ENCODE results near the gene KRTAP10-11. TPM values are rescaled to one million over a fixed set of nuclear protein-coding genes. Genes with fewer than 3 reads are reported as not detected.

KRTAP10-11 gene
- total RNA-seq, 4 donors from 2014 or later: not detected

DNA sequence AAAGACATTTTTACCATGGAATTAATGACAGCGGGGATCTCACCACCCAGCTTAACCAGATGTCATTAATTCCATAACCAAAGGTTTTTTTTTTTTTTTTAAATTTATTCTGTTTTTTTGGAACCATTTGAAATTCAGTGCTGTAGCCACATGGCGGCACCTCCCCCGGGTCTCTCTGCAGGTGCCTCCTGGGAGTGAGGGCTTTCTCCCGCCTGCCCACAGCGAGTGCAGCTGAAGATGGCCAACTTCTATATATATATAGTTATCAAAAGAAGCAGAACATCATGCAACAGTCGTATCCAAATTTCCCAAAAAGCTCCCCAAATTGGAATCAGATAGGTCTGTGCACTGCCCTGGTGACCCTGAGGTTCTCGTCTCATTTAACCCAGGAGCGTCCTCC, 30.7 kb upstream of the KRTAP10-11 start:
- Histone ChIP-seq H3K4me3 (no peak overlapping the region), H3K4me1 (no peaks in the 10 kb centered on the region), H3K9me3 (no peaks in the 10 kb centered on the region), H3K27ac (no peak overlapping the region), H3K36me3 (no peaks in the 10 kb centered on the region), H3K27me3 (peaks cover 5 to 11% (median 5%) of the 10 kb centered on the region in 3 donors)
- ATAC-seq (no peak), DNase-seq (no peak)
- intact Hi-C loops (cut with DNase I; ENCODE audit: low total_unique reads) (no loop called here), in situ Hi-C loops (cut with MboI; ENCODE audit: low sequenced_read_pairs in 4 of 4) (no loop called here)
- TF ChIP-seq, protein P1, sequence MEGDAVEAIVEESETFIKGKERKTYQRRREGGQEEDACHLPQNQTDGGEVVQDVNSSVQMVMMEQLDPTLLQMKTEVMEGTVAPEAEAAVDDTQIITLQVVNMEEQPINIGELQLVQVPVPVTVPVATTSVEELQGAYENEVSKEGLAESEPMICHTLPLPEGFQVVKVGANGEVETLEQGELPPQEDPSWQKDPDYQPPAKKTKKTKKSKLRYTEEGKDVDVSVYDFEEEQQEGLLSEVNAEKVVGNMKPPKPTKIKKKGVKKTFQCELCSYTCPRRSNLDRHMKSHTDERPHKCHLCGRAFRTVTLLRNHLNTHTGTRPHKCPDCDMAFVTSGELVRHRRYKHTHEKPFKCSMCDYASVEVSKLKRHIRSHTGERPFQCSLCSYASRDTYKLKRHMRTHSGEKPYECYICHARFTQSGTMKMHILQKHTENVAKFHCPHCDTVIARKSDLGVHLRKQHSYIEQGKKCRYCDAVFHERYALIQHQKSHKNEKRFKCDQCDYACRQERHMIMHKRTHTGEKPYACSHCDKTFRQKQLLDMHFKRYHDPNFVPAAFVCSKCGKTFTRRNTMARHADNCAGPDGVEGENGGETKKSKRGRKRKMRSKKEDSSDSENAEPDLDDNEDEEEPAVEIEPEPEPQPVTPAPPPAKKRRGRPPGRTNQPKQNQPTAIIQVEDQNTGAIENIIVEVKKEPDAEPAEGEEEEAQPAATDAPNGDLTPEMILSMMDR (IDR thresholded peaks at IDR 0.05 in 4 of 5, conservative IDR thresholded peaks at IDR 0.05 in 1 of 5): no peak

DNA sequence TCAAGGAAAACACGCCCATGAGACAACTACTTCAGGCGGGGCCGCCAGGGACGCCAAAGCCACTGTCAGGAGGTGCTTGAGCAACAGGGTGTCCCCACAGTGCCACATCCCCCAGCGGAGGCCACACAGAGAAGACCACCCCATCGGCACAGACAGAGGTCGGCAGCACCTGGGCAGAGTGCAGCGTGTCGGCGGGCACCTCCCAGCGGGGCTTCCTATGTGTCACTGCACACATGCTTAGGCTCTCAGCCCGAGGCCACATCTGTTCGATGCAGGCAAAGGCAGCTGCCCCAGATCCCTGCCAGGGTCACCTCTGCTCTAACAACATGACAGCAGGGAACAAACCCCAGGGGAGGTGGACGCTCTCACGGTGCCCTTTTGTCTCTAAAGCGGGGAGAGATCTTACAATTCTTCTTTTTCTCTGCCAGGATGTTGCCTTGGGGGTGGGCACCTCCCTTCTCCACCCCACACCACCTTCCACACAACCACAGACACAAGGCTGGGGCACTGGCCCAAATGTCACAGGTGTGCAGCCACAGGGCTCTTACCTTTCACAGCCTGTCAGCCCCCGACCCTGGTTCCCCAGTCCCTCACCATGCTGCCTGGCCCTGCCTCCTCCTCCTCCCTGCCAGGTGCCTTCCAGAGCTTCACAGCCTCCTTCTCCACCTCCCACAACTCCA, 30.2 kb upstream of the KRTAP10-11 start:
- Histone ChIP-seq H3K4me1 (no peaks in the 10 kb centered on the region), H3K4me3 (no peak overlapping the region), H3K36me3 (no peaks in the 10 kb centered on the region), H3K27ac (no peak overlapping the region), H3K9me3 (no peaks in the 10 kb centered on the region), H3K27me3 (peaks cover 5 to 11% (median 5%) of the 10 kb centered on the region in 3 donors)
- intact Hi-C loops (cut with DNase I; ENCODE audit: low total_unique reads) (no loop called here), in situ Hi-C loops (cut with MboI; ENCODE audit: low sequenced_read_pairs in 4 of 4) (no loop called here)
- no peak for ATAC-seq
- TF ChIP-seq, protein P1 (IDR thresholded peaks at IDR 0.05 in 4 of 5, conservative IDR thresholded peaks at IDR 0.05 in 1 of 5): no peak
- TF ChIP-seq POLR2A (IDR thresholded peaks at IDR 0.05): no peak
- DNase-seq: no peak

DNA sequence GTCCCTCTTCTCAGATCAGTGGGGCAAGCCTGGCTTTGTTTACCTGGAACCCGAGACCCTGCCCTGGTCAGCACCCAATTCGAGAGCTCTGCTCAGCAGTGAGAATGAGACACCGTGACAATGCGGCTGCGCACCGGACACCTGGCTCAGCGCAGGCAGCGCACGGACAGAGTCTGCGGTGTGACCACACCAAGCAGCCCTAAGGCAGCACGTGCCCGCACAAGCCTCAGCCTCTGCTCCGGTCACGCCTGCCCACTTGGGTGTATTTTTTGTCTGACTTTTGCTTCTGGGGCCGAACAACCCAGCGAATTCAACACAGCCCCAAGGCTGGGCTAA, 29.7 kb upstream of the KRTAP10-11 start:
- peaks cover 5 to 11% (median 5%) of the 10 kb centered on the region in 3 donors for H3K27me3 ChIP-seq
- H3K9me3 ChIP-seq: no peaks in the 10 kb centered on the region
- no peak for ATAC-seq
- no peak overlapping the region for H3K4me3 ChIP-seq
- no peak for TF ChIP-seq POLR2A (IDR thresholded peaks at IDR 0.05)
- TF ChIP-seq, protein P1 (IDR thresholded peaks at IDR 0.05 in 4 of 5, conservative IDR thresholded peaks at IDR 0.05 in 1 of 5): no peak
- H3K4me1 ChIP-seq: no peaks in the 10 kb centered on the region
- intact Hi-C loops (cut with DNase I; ENCODE audit: low total_unique reads): no loop called here
- DNase-seq: no peak
- H3K36me3 ChIP-seq: no peaks in the 10 kb centered on the region
- no peak overlapping the region for H3K27ac ChIP-seq
- in situ Hi-C loops (cut with MboI; ENCODE audit: low sequenced_read_pairs in 4 of 4): no loop called here

DNA sequence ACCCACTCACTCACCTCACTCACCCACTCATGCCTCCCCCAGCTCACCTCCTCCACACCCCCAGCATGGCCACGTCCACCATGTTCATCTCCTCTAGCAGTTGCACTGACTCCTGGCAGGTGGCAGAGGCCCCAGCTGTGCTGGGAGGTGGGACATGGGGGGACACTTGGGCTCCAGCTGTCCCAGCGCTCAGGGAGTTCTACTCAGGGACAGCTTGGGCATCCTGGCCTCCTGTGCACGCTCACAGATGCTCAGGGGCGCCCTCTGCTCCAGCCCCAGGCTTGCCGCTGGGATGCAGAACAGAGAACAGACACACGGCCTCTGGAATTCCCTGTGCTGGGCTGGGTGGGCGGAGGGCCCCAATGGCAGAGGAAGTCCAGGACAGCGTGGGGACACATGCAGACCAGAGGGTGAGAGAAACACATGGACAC, 29.1 kb upstream of the KRTAP10-11 start:
- in situ Hi-C loops (cut with MboI; ENCODE audit: low sequenced_read_pairs in 4 of 4) (no loop called here), intact Hi-C loops (cut with DNase I; ENCODE audit: low total_unique reads) (no loop called here)
- Histone ChIP-seq H3K27ac (no peak overlapping the region), H3K9me3 (no peaks in the 10 kb centered on the region), H3K27me3 (peaks cover 4 to 11% (median 5%) of the 10 kb centered on the region in 3 donors), H3K4me3 (no peak overlapping the region), H3K36me3 (no peaks in the 10 kb centered on the region), H3K4me1 (no peaks in the 10 kb centered on the region)
- DNase-seq (no peak), ATAC-seq (no peak)
- no peak for TF ChIP-seq POLR2A (IDR thresholded peaks at IDR 0.05)
- TF ChIP-seq, protein P1 (IDR thresholded peaks at IDR 0.05 in 4 of 5, conservative IDR thresholded peaks at IDR 0.05 in 1 of 5): no peak

DNA sequence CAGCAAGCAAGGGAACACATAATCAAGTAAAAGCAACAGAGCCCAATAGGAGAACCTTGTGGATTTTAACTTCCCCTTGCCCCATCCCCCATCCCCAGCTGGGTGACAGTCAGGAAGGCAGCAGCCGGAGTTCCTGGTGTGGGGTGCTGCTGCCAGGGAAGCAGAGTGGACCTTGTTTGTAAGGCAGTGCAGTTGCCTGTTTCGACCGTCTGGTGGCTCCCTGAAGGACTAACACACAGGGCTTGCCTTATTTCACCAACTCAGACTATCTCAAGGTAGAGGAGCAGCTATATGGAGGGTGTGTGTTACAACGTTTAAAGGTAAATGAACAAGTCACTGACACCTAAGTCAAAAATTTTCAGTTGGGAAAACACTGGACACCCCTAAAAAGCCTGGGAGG, 27.7 kb upstream of the KRTAP10-11 start:
- in situ Hi-C loops (cut with MboI; ENCODE audit: low sequenced_read_pairs in 4 of 4) (no loop called here), intact Hi-C loops (cut with DNase I; ENCODE audit: low total_unique reads) (no loop called here)
- H3K4me3 ChIP-seq: no peak overlapping the region
- no peaks in the 10 kb centered on the region for H3K4me1 ChIP-seq
- no peak overlapping the region for H3K27ac ChIP-seq
- H3K9me3 ChIP-seq: no peaks in the 10 kb centered on the region
- H3K27me3 ChIP-seq: peaks cover 2 to 5% (median 2%) of the 10 kb centered on the region in 3 donors
- H3K36me3 ChIP-seq: no peaks in the 10 kb centered on the region
- ATAC-seq: no peak
- peak in 1 of 2 donors; percentile 31 for DNase-seq
- no peak for TF ChIP-seq POLR2A (IDR thresholded peaks at IDR 0.05)
- TF ChIP-seq, protein P1 (IDR thresholded peaks at IDR 0.05 in 4 of 5, conservative IDR thresholded peaks at IDR 0.05 in 1 of 5): no peak
